CD4-positive, alpha-beta memory T cell (primary cell): ENCODE measurements around the gene ANGPTL8. TPM values are rescaled to one million over a fixed set of nuclear protein-coding genes. Genes with fewer than 3 reads are reported as not detected.
A peak's percentile ranks its signal among the peaks of the same experiment; 100 is the strongest.

Experiments
- CTCF ChIA-PET: fragments of 350-600 bp; sonication (Branson Sonifier 250); formaldehyde crosslinking; loops from one replicate; lab custom pipeline; 2021; ENCODE audit warnings: inconsistent platforms; ENCODE audit not compliant: partially characterized antibody; lab: Charles Lee
- POLR2A ChIA-PET: fragments of 350-600 bp; sonication (Branson Sonifier 250); formaldehyde crosslinking; loops from one replicate; lab custom pipeline; 2021; ENCODE audit not compliant: partially characterized antibody; lab: Charles Lee
- DNase-seq, 5 donors: peaks; one replicate each; pipeline versions ENCODE4 v3.0.0 to v3.0.0-alpha.2; 2020 to 2022; ENCODE audit warnings: mixed read lengths in 1 of 5
- H3K27ac ChIP-seq: one replicate; pipeline ENCODE4 v1.7.0; 2013; ENCODE audit warnings: low read depth, low read length
- H3K27me3 ChIP-seq: 2 replicates; pipeline ENCODE4 v1.7.0; 2013; ENCODE audit warnings: mild to moderate bottlenecking, low read length, moderate library complexity; ENCODE audit not compliant: insufficient read depth
- H3K36me3 ChIP-seq: 2 replicates; pipeline ENCODE4 v1.7.0; 2013; ENCODE audit warnings: mild to moderate bottlenecking, low read length, moderate library complexity; ENCODE audit not compliant: insufficient read depth
- H3K4me1 ChIP-seq: 2 replicates; pipeline ENCODE4 v1.7.0; 2013; ENCODE audit warnings: mild to moderate bottlenecking, low read length, moderate library complexity; ENCODE audit not compliant: insufficient read depth
- H3K4me3 ChIP-seq, 2 donors: one replicate each; pipeline ENCODE4 v1.7.0; 2013; ENCODE audit warnings: low read length in 2 of 2, mild to moderate bottlenecking in 1 of 2
- H3K9me3 ChIP-seq, 2 donors: one replicate each; pipeline ENCODE4 v1.7.0; 2013; ENCODE audit warnings: low read length in 2 of 2, control low read depth in 1 of 2; ENCODE audit not compliant: control insufficient read depth in 1 of 2
- H3K27ac Mint-ChIP-seq, 7 donors: one replicate each; pipeline ENCODE4 v1.8.0; 2020 to 2021; ENCODE audit warnings: mixed read lengths in 7 of 7, mild to moderate bottlenecking in 6 of 7, inconsistent platforms in 3 of 7, moderate library complexity in 3 of 7
- H3K27me3 Mint-ChIP-seq, 2 donors: one replicate each; pipeline ENCODE4 v1.8.0; 2020 to 2021; ENCODE audit warnings: mixed read lengths in 2 of 2
- H3K36me3 Mint-ChIP-seq, 2 donors: one replicate each; pipeline ENCODE4 v1.8.0; 2020 to 2021; ENCODE audit warnings: mixed read lengths in 2 of 2, inconsistent platforms in 1 of 2, mild to moderate bottlenecking in 1 of 2
- H3K4me1 Mint-ChIP-seq, 4 donors: one replicate each; pipeline ENCODE4 v1.8.0; 2020 to 2021; ENCODE audit warnings: mixed read lengths in 4 of 4, mild to moderate bottlenecking in 1 of 4
- H3K4me3 Mint-ChIP-seq, 8 donors: one replicate each; pipeline ENCODE4 v1.8.0; 2020 to 2021; ENCODE audit warnings: mixed read lengths in 8 of 8, mild to moderate bottlenecking in 7 of 8, moderate library complexity in 6 of 8, inconsistent platforms in 3 of 8
- H3K9me3 Mint-ChIP-seq, 8 donors: one replicate each; pipeline ENCODE4 v1.8.0; 2020 to 2021; ENCODE audit warnings: mixed read lengths in 8 of 8, mild to moderate bottlenecking in 5 of 8, inconsistent platforms in 3 of 8, moderate library complexity in 1 of 8
- intact Hi-C: fragments of 100-400 bp; cut with micrococcal nuclease; formaldehyde crosslinking; loops from one replicate; pipeline ENCODE4 v1.15.1; 2023
- polyA plus RNA-seq, 2 donors: library from polyadenylated mRNA; unstranded; fragments of 300-500 nt; fragmentation: Illumina TruSeq; gene quantifications; one replicate each; pipeline ENCODE4 v1.2.3, GENCODE V29; 2021
- total RNA-seq, 2 experiments: library from RNA; stranded (reverse); gene quantifications; one replicate each; pipeline ENCODE4 v1.2.3, GENCODE V29; 2021

The ANGPTL8 gene
- total and polyA plus RNA-seq, 4 experiments from 2014 or later: not detected

- intact Hi-C loops: no loop called here
- CTCF ChIA-PET: interaction anchor here (2.0 kb wide), 1 partner anchor 10 kb away, joined by 7 read pairs; no protein-coding TSS in a partner anchor
- H3K4me3 ChIP-seq: no peak overlapping the region
Observed at GRCh38 chr19:11214387-11214786, 25.0 kb upstream of the ANGPTL8 start.

GRCh38 chr19:11221082-11221598 is 18.3 kb upstream of the ANGPTL8 start:
- Histone ChIP-seq H3K27ac (no peak overlapping the region), H3K36me3 (no peaks in the 10 kb centered on the region), H3K4me1 (no peaks in the 10 kb centered on the region), H3K4me3 (no peak overlapping the region), H3K9me3 (peaks cover 0 to 8% of the 10 kb centered on the region in 2 donors), H3K27me3 (no peaks in the 10 kb centered on the region)
- Mint-ChIP-seq H3K27me3 (peaks cover 4% of the 10 kb centered on the region in 2 donors), H3K9me3 (peaks cover 5 to 22% (median 17%) of the 10 kb centered on the region in 8 donors), H3K4me1 (no peaks in the 10 kb centered on the region), H3K4me3 (peak overlapping the region in 1 of 8 donors; percentile 32), H3K36me3 (peaks cover 4 to 13% of the 10 kb centered on the region in 2 donors), H3K27ac (no peak overlapping the region)
- CTCF ChIA-PET: no interaction called here
- no peak for DNase-seq
- POLR2A ChIA-PET: no interaction called here
- intact Hi-C loops: no loop called here

More at GRCh38 chr19:11214387-11214786, 25.0 kb upstream of the ANGPTL8 start:
- no peak for DNase-seq
- H3K36me3 Mint-ChIP-seq: no peaks in the 10 kb centered on the region
- H3K27ac Mint-ChIP-seq: no peak overlapping the region
- Histone ChIP-seq H3K36me3 (no peaks in the 10 kb centered on the region), H3K9me3 (no peaks in the 10 kb centered on the region), H3K27me3 (no peaks in the 10 kb centered on the region), H3K27ac (no peak overlapping the region), H3K4me1 (no peaks in the 10 kb centered on the region)
- H3K4me3 Mint-ChIP-seq: no peak overlapping the region
- H3K9me3 Mint-ChIP-seq: no peaks in the 10 kb centered on the region
- H3K4me1 Mint-ChIP-seq: no peaks in the 10 kb centered on the region
- H3K27me3 Mint-ChIP-seq: peaks cover 1 to 2% of the 10 kb centered on the region in 2 donors
- POLR2A ChIA-PET: no interaction called here

- no peak overlapping the region for H3K4me3 Mint-ChIP-seq
- peaks cover 5 to 22% (median 17%) of the 10 kb centered on the region in 8 donors for H3K9me3 Mint-ChIP-seq
- Histone ChIP-seq H3K4me1 (no peaks in the 10 kb centered on the region), H3K36me3 (no peaks in the 10 kb centered on the region), H3K4me3 (no peak overlapping the region), H3K27ac (no peak overlapping the region), H3K9me3 (peaks cover 0 to 8% of the 10 kb centered on the region in 2 donors), H3K27me3 (no peaks in the 10 kb centered on the region)
- ChIA-PET POLR2A (no interaction called here), CTCF (no interaction called here)
- no peak overlapping the region for H3K27ac Mint-ChIP-seq
- intact Hi-C loops: no loop called here
- H3K36me3 Mint-ChIP-seq: peaks cover 4 to 13% of the 10 kb centered on the region in 2 donors
- no peaks in the 10 kb centered on the region for H3K4me1 Mint-ChIP-seq
- H3K27me3 Mint-ChIP-seq: peaks cover 2 to 4% of the 10 kb centered on the region in 2 donors
- no peak for DNase-seq
Observed at GRCh38 chr19:11223200-11223599, 16.2 kb upstream of the ANGPTL8 start.

- no peak overlapping the region for H3K27ac Mint-ChIP-seq
- no peaks in the 10 kb centered on the region for H3K4me1 Mint-ChIP-seq
- no peak for DNase-seq
- ChIA-PET CTCF (no interaction called here), POLR2A (no interaction called here)
- intact Hi-C loops: no loop called here
- H3K36me3 ChIP-seq: no peaks in the 10 kb centered on the region
- H3K27ac ChIP-seq: no peak overlapping the region
- no peak overlapping the region for H3K4me3 Mint-ChIP-seq
- peaks cover 0 to 8% of the 10 kb centered on the region in 2 donors for H3K9me3 ChIP-seq
- H3K4me3 ChIP-seq: no peak overlapping the region
- peaks cover 4 to 7% of the 10 kb centered on the region in 2 donors for H3K27me3 Mint-ChIP-seq
- H3K9me3 Mint-ChIP-seq: peaks cover 5 to 22% (median 17%) of the 10 kb centered on the region in 8 donors
- H3K27me3 ChIP-seq: no peaks in the 10 kb centered on the region
- peaks cover 4 to 13% of the 10 kb centered on the region in 2 donors for H3K36me3 Mint-ChIP-seq
- no peaks in the 10 kb centered on the region for H3K4me1 ChIP-seq
Observed at GRCh38 chr19:11224429-11224828, 15.0 kb upstream of the ANGPTL8 start.

GRCh38 chr19:11225172-11225571 is 14.2 kb upstream of the ANGPTL8 start:
- POLR2A ChIA-PET: no interaction called here

GRCh38 chr19:11225815-11226214 is 13.6 kb upstream of the ANGPTL8 start:
- Mint-ChIP-seq H3K4me1 (no peaks in the 10 kb centered on the region), H3K9me3 (peaks cover 2 to 16% (median 12%) of the 10 kb centered on the region in 8 donors), H3K27me3 (peaks cover 4% of the 10 kb centered on the region in 2 donors), H3K36me3 (peaks cover 1 to 8% of the 10 kb centered on the region in 2 donors), H3K4me3 (no peak overlapping the region), H3K27ac (no peak overlapping the region)
- Histone ChIP-seq H3K36me3 (no peaks in the 10 kb centered on the region), H3K27me3 (no peaks in the 10 kb centered on the region), H3K27ac (no peak overlapping the region), H3K9me3 (peaks cover 0 to 8% of the 10 kb centered on the region in 2 donors), H3K4me3 (no peak overlapping the region), H3K4me1 (no peaks in the 10 kb centered on the region)
- DNase-seq: no peak
- POLR2A ChIA-PET: no interaction called here
- CTCF ChIA-PET: no interaction called here
- intact Hi-C loops: no loop called here

More at GRCh38 chr19:11225172-11225571, 14.2 kb upstream of the ANGPTL8 start:
- H3K27ac ChIP-seq: no peak overlapping the region
- H3K4me3 Mint-ChIP-seq: no peak overlapping the region
- no peak overlapping the region for H3K27ac Mint-ChIP-seq
- peaks cover 5 to 21% (median 17%) of the 10 kb centered on the region in 8 donors for H3K9me3 Mint-ChIP-seq
- intact Hi-C loops: no loop called here
- no peak overlapping the region for H3K4me3 ChIP-seq
- peaks cover 0 to 8% of the 10 kb centered on the region in 2 donors for H3K9me3 ChIP-seq
- H3K27me3 Mint-ChIP-seq: peaks cover 4 to 7% of the 10 kb centered on the region in 2 donors
- CTCF ChIA-PET: no interaction called here
- no peaks in the 10 kb centered on the region for H3K27me3 ChIP-seq
- no peaks in the 10 kb centered on the region for H3K36me3 ChIP-seq
- no peak for DNase-seq
- peaks cover 4 to 13% of the 10 kb centered on the region in 2 donors for H3K36me3 Mint-ChIP-seq
- no peaks in the 10 kb centered on the region for H3K4me1 Mint-ChIP-seq
- H3K4me1 ChIP-seq: no peaks in the 10 kb centered on the region

- H3K27me3 ChIP-seq: no peaks in the 10 kb centered on the region
- H3K36me3 ChIP-seq: no peaks in the 10 kb centered on the region
- no peak overlapping the region for H3K4me3 ChIP-seq
- H3K9me3 ChIP-seq: no peaks in the 10 kb centered on the region
- peaks cover 0 to 6% (median 2%) of the 10 kb centered on the region in 8 donors for H3K9me3 Mint-ChIP-seq
- intact Hi-C loops: no loop called here
- H3K4me1 ChIP-seq: no peaks in the 10 kb centered on the region
- peaks cover 0 to 1% of the 10 kb centered on the region in 2 donors for H3K36me3 Mint-ChIP-seq
- peaks cover 2 to 4% of the 10 kb centered on the region in 2 donors for H3K27me3 Mint-ChIP-seq
- ChIA-PET POLR2A (no interaction called here), CTCF (no interaction called here)
- no peak for DNase-seq
- no peaks in the 10 kb centered on the region for H3K4me1 Mint-ChIP-seq
- H3K27ac Mint-ChIP-seq: no peak overlapping the region
- H3K4me3 Mint-ChIP-seq: no peak overlapping the region
- H3K27ac ChIP-seq: no peak overlapping the region
Observed at GRCh38 chr19:11226716-11227166, 12.7 kb upstream of the ANGPTL8 start.
